GM12891 (cell line): ENCODE results near the gene BTD.
"Not testable (repeated sequence)": the region's sequence is repeated elsewhere in the genome, so short reads cannot be mapped to it uniquely, and the experiment has no call there.

Experiments
- DNase-seq: peaks from one replicate; pipeline ENCODE4 v3.0.0; 2011; ENCODE audit warnings: low spot score; ENCODE audit not compliant: insufficient read length
- FAIRE-seq: peaks from 2 replicates; lab custom pipeline; 2011; peaks lifted over from hg19 to GRCh38; lab: Jason Lieb, UNC
- PAX5 ChIP-seq: IDR thresholded peaks from 2 replicates; pipeline ENCODE4 v1.6.1; 2011; ENCODE audit warnings: low read length, moderate library complexity, mild to moderate bottlenecking; ENCODE audit not compliant: insufficient read depth, severe bottlenecking
- POLR2A ChIP-seq: IDR thresholded peaks from 2 replicates; pipeline ENCODE4 v1.6.1; 2011; ENCODE audit warnings: low read depth, low read length, control low read depth
- POLR2AphosphoS5 ChIP-seq: IDR thresholded peaks from 2 replicates; pipeline ENCODE4 v1.6.1; 2011; ENCODE audit warnings: low read depth, low read length, control low read depth
- POU2F2 ChIP-seq: IDR thresholded peaks from 2 replicates; pipeline ENCODE4 v1.6.1; 2011; ENCODE audit warnings: low read depth, mild to moderate bottlenecking, control low read depth, low read length, moderate library complexity
- SPI1 ChIP-seq: IDR thresholded peaks from 2 replicates; pipeline ENCODE4 v1.6.1; 2011; ENCODE audit warnings: low read depth, low read length, control low read depth
- TAF1 ChIP-seq: IDR thresholded peaks from 2 replicates; pipeline ENCODE4 v1.6.1; 2011; ENCODE audit warnings: low read depth, low read length, control low read depth

BTD gene

GRCh38 chr3:15602146-15602536 is 596 bp downstream of the BTD start:
- DNase-seq (no peak), FAIRE-seq (no peak)
- TF ChIP-seq SPI1 (no peak), POLR2A (no peak)

- not testable (repeated sequence) for FAIRE-seq
Observed at GRCh38 chr3:15602816-15603215, 1.3 kb downstream of the BTD start.

GRCh38 chr3:15604584-15604983 is 3.0 kb downstream of the BTD start:
- not testable (repeated sequence) for FAIRE-seq, DNase-seq

More at GRCh38 chr3:15602816-15603215, 1.3 kb downstream of the BTD start:
- DNase-seq = not testable (repeated sequence)

GRCh38 chr3:15606434-15606891 is 4.9 kb downstream of the BTD start:
- no peak for TF ChIP-seq POU2F2
- TF ChIP-seq TAF1 = no peak
- no peak for TF ChIP-seq POLR2AphosphoS5
- TF ChIP-seq POLR2A = no peak
- TF ChIP-seq SPI1 = no peak
- TF ChIP-seq PAX5 = no peak
- no peak for FAIRE-seq
- DNase-seq = no peak

- no peak for FAIRE-seq
- no peak for DNase-seq
- TF ChIP-seq PAX5 (no peak), POLR2A (no peak), TAF1 (no peak)
Observed at GRCh38 chr3:15610082-15610759, 8.7 kb downstream of the BTD start.

- DNase-seq (no peak), FAIRE-seq (no peak)
- no peak for TF ChIP-seq TAF1
- TF ChIP-seq POLR2A = no peak
- TF ChIP-seq POLR2AphosphoS5 = no peak
Observed at GRCh38 chr3:15611018-15611417, 9.5 kb downstream of the BTD start.

GRCh38 chr3:15612001-15612400 is 10.5 kb downstream of the BTD start:
- TF ChIP-seq PAX5 = no peak
- no peak for TF ChIP-seq POU2F2
- no peak for TF ChIP-seq SPI1
- no peak for TF ChIP-seq TAF1
- TF ChIP-seq POLR2A = no peak
- no peak for TF ChIP-seq POLR2AphosphoS5
- DNase-seq (no peak), FAIRE-seq (no peak)

- DNase-seq (no peak), FAIRE-seq (no peak)
- TF ChIP-seq POU2F2 = no peak
- TF ChIP-seq POLR2AphosphoS5 = no peak
- TF ChIP-seq TAF1 = no peak
- no peak for TF ChIP-seq POLR2A
- TF ChIP-seq SPI1 = no peak
- no peak for TF ChIP-seq PAX5
Observed at GRCh38 chr3:15614958-15615357, 13.4 kb downstream of the BTD start.

- DNase-seq = no peak
- TF ChIP-seq POLR2AphosphoS5 (no peak), POU2F2 (no peak)
- no peak for FAIRE-seq
Observed at GRCh38 chr3:15616053-15616452, 14.5 kb downstream of the BTD start.

GRCh38 chr3:15619659-15620464 is 18.3 kb downstream of the BTD start:
- not testable (repeated sequence) for FAIRE-seq, DNase-seq

GRCh38 chr3:15623535-15624440 is 22.2 kb downstream of the BTD start:
- FAIRE-seq = no peak
- TF ChIP-seq TAF1 = no peak
- no peak for TF ChIP-seq POLR2A
- TF ChIP-seq POLR2AphosphoS5 = no peak
- no peak for TF ChIP-seq SPI1
- TF ChIP-seq PAX5 = no peak
- no peak for TF ChIP-seq POU2F2
- no peak for DNase-seq
